Fibroblast of pulmonary artery (primary cell): ENCODE measurements around the gene STAM2.

Source experiments
- DNase-seq: peaks from one replicate; pipeline ENCODE4 v3.0.0-alpha.2; 2010; ENCODE audit warnings: low read depth
- H3K4me3 ChIP-seq: replicated peaks from 2 replicates; pipeline ENCODE4 v1.5.1; 2011; ENCODE audit warnings: low read depth, mild to moderate bottlenecking, control low read depth, low read length, moderate library complexity
- CTCF ChIP-seq: IDR thresholded peaks from 2 replicates; pipeline ENCODE4 v1.5.1; 2011; ENCODE audit warnings: mild to moderate bottlenecking, control low read depth, low read length, inconsistent platforms; ENCODE audit errors: missing control alignments

Gene STAM2

GRCh38 chr2:152099367-152100050, 76.1 kb downstream of the STAM2 start:
- DNase-seq = peak; percentile 8
- TF ChIP-seq CTCF = no peak
- peak overlapping the region; percentile 50 for H3K4me3 ChIP-seq

- TF ChIP-seq CTCF = no peak
- no peak for DNase-seq
- peak within 1 kb of the TSS; percentile 50 for H3K4me3 ChIP-seq
Observed at GRCh38 chr2:152098496-152099366, 76.8 kb downstream of the STAM2 start, which contains the start of gene CACNB4. CACNB4 (minus strand) TSS chr2:152099044.

GRCh38 chr2:152097801-152098495, 77.6 kb downstream of the STAM2 start:
- TF ChIP-seq CTCF = no peak
- DNase-seq = peak; percentile 22
- H3K4me3 ChIP-seq = peak overlapping the region; percentile 50

- TF ChIP-seq CTCF = no peak
- peak overlapping the region; percentile 50 for H3K4me3 ChIP-seq
- peak; percentile 13 for DNase-seq
Observed at GRCh38 chr2:152097290-152097800, 78.2 kb downstream of the STAM2 start.

GRCh38 chr2:152095146-152095545, 80.4 kb downstream of the STAM2 start:
- no peak overlapping the region for H3K4me3 ChIP-seq
- no peak for DNase-seq
- TF ChIP-seq CTCF = no peak

- no peak overlapping the region for H3K4me3 ChIP-seq
- DNase-seq = no peak
- TF ChIP-seq CTCF = no peak
Observed at GRCh38 chr2:152094014-152094413, 81.5 kb downstream of the STAM2 start.
